ENCODE measurements around the gene NAE1.

NAE1 gene

GRCh38 chr16:66850115-66850815 lies 19.5 kb upstream of the NAE1 start:
- in situ Hi-C loops (cut with HindIII; ENCODE audit: low sequenced_read_pairs): no loop called here

GRCh38 chr16:66849549-66849948 lies 18.8 kb upstream of the NAE1 start:
- in situ Hi-C loops (cut with HindIII; ENCODE audit: low sequenced_read_pairs): no loop called here

DNA sequence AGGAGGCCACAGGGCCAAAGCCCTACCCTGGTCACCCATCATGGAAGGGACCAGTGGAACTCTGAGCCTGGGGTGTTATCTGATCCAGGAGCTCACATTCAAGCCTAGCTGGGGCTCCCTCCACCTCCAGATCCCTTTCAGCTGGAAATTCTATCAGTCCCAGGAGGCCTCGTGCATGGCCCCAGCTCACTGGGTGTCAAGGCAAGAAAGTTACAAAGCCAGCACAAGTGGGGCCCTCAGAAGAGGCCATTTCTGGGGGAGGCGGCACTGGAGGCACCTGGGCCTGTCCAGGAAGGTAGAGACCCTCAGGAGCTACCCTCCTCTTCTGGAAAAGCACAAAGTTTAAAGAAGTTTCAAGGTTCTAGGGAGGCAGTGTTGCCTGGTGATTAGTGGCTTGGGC lies 18.2 kb upstream of the NAE1 start:
- in situ Hi-C loops (cut with HindIII; ENCODE audit: low sequenced_read_pairs): no loop called here

DNA sequence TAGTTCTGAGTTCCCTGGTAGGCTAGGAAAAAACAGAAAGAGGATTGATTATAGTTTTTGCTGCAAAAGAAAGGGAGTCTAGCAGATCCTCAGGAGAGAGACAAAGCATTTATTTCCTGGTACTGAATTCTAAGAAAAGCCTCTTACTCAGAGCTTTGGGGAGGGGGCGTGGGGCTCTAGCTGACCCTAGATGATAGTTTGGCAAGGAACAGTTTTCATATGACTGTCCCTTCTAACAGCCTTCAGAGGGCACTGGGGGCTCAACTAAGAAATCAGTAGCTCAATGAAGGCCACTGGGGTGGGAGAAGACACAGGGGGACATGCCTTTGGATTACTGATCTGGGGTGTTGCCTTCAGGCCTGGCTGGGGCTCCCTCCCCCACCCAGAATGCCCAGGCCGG lies 17.4 kb upstream of the NAE1 start:
- in situ Hi-C loops (cut with HindIII; ENCODE audit: low sequenced_read_pairs): no loop called here

GRCh38 chr16:66847533-66848067 lies 16.8 kb upstream of the NAE1 start:
- in situ Hi-C loops (cut with HindIII; ENCODE audit: low sequenced_read_pairs): no loop called here

DNA sequence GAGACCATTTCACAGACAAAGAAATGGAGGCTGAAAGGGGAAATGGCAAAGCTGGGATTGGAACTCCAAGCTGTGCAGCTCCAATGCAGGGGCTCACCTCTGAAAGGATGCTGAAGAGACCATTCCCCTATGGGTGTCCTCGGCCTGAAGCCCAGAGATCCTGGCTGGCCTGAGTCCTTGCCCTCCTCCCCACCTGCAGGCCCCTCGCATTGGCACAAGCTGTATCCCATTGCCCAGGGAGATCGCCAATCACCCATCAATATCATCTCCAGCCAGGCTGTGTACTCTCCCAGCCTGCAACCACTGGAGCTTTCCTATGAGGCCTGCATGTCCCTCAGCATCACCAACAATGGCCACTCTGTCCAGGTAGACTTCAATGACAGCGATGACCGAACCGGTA lies 16.1 kb upstream of the NAE1 start:
- in situ Hi-C loops (cut with HindIII; ENCODE audit: low sequenced_read_pairs): no loop called here

DNA sequence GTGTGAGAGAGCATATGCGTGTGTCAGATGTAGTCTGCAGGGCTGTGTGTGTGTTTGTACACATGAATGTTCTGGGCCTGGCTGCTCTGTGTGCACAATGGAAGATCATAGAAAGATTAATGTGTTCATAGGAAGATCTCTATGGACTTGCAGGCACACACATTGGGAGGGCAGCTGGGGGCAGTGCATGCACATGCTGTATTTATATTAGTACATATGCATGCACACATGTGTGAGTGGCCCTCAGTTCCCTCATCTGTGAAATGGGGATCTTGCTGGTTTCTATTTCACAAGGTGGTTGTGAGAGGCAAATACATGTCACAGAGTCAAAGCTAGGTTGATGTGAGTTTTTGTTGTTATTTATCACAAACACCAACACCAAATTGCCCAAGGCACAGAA lies 15.5 kb upstream of the NAE1 start:
- in situ Hi-C loops (cut with HindIII; ENCODE audit: low sequenced_read_pairs): no loop called here

- in situ Hi-C loops (cut with HindIII; ENCODE audit: low sequenced_read_pairs): no loop called here
These were observed 15.0 kb upstream of the NAE1 start for GRCh38 chr16:66845791-66846221.

- in situ Hi-C loops (cut with HindIII; ENCODE audit: low sequenced_read_pairs): no loop called here
These were observed 14.3 kb upstream of the NAE1 start for GRCh38 chr16:66845080-66845410.

- in situ Hi-C loops (cut with HindIII; ENCODE audit: low sequenced_read_pairs): no loop called here
These were observed 13.7 kb upstream of the NAE1 start, which contains the start of gene CA7 for GRCh38 chr16:66844342-66845079. Gene CA7 (plus strand): TSS chr16:66844414. CDS start chr16:66844488, 74 bp downstream.

DNA sequence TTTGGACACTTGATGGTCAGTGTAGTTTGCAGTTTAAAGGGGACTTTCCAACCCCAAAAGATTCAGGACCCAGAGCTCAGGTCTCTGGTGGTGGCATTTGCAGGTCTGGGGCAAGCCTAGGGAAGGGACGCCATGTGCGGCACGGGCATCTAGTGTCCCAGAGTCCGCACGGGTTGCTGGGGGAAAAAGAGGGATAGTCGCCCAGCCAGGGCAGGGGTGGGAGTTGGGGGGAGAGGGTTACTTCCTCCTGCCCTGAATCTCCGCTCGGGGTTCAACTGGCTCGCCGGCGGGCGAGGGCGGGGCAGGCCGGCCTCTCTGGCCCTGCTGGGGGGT lies 13.2 kb upstream of the NAE1 start:
- in situ Hi-C loops (cut with HindIII; ENCODE audit: low sequenced_read_pairs): no loop called here

DNA sequence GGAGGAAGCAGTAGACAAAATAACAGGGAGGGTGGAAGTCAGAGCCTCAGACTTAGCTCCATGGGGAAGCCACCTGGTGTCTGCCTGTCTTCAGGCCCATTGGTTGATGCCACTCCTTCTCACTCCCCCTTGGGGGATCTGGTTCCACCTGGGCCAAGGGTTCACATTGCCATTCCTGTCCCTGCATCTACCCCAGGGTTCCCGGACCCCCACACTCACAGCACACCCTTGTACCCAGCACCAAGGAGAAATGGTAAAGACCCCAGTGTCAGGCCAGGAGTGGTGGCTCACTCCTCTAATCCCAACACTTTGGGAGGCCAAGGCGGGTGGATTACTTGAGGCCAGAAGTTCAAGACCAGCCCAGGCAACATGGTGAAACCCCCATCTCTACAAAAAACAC lies 12.4 kb upstream of the NAE1 start:
- in situ Hi-C loops (cut with HindIII; ENCODE audit: low sequenced_read_pairs): no loop called here

DNA sequence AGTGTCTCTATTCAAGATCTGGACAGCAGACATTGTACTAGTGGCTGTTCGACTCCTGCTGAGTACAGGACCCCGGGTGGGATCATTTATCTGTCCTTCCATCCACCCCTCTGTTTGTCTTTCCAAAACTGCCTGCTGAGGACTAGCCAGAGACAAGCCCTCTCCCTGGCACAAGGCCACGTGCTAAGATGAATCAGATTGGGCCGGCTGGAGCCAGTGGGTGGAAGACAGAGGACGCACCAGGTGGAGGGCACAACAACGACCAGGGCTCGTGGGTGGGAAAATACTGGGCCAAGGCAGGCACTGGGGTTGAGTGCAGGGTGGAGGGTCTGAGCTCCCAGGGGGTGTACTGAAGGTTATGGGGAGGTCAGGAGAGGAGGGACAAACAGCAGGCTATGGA lies 12.0 kb upstream of the NAE1 start:
- in situ Hi-C loops (cut with HindIII; ENCODE audit: low sequenced_read_pairs): no loop called here

- in situ Hi-C loops (cut with HindIII; ENCODE audit: low sequenced_read_pairs): no loop called here
These were observed 10.6 kb upstream of the NAE1 start for GRCh38 chr16:66841366-66841765.

- in situ Hi-C loops (cut with HindIII; ENCODE audit: low sequenced_read_pairs): no loop called here
These were observed 10.1 kb upstream of the NAE1 start for GRCh38 chr16:66840883-66841282.

- in situ Hi-C loops (cut with HindIII; ENCODE audit: low sequenced_read_pairs): no loop called here
These were observed 4.0 kb upstream of the NAE1 start for GRCh38 chr16:66834746-66835145.

DNA sequence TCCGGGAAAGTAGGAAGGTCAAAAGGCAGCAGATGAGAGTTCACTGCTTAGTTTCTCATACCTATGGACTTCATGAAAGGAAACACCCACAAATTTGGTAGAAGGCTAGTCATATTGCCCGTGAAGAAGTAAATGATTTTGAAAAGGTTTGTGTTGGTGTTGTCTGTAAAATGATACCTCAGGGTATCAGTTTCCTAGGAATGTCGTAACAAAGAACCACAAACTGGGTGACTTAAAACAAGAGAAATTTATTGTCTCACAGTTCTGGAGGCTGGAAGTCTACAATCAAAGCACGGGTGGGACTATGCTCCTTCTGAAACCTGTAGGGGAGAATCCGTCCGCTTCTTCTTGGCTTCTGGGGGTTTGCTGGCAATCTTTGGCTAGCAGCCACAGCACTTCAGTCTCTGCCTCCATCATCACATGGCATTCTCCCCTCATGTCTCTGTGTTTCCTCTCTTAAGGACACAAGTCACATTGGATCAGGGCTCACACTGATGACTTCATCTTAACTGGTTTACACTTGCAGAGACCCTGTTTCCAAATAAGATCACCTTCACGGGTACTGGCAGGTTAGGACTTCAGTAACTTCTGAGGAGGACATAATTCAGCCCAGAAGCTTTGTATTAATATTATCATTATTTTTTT lies 2.0 kb upstream of the NAE1 start:
- in situ Hi-C loops (cut with HindIII; ENCODE audit: low sequenced_read_pairs): no loop called here

GRCh38 chr16:66832190-66832589 lies 1.4 kb upstream of the NAE1 start:
- in situ Hi-C loops (cut with HindIII; ENCODE audit: low sequenced_read_pairs): no loop called here

- in situ Hi-C loops (cut with HindIII; ENCODE audit: low sequenced_read_pairs): no loop called here
These were observed 6.8 kb downstream of the NAE1 start for GRCh38 chr16:66824006-66824405.

- in situ Hi-C loops (cut with HindIII; ENCODE audit: low sequenced_read_pairs): no loop called here
These were observed 16.0 kb downstream of the NAE1 start for GRCh38 chr16:66814734-66815133.

DNA sequence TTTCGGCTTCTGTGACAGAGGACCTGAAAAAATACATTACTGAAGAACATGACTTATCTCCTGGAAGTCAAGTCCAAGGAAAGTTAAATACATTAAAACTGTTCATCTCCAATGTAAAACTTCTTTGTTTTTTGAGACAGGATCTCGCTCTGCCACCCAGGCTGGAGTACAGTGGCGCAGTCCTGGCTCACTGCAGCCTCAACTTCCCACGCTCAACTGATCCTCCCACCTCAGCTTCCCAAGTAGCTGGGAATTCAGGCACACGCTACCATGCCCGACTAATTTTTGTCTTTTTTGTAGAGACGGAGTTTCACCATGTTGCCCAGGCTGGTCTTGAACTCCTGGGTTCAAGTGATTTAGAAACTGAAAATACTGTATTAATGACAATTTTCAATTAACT lies 19.7 kb downstream of the NAE1 start:
- in situ Hi-C loops (cut with HindIII; ENCODE audit: low sequenced_read_pairs): no loop called here

- in situ Hi-C loops (cut with HindIII; ENCODE audit: low sequenced_read_pairs): no loop called here
These were observed 20.4 kb downstream of the NAE1 start for GRCh38 chr16:66810391-66810790.

Measured in DLD1 (cell line).